ENCODE results near the gene SEC14L5.
A peak's percentile ranks its signal among the peaks of the same experiment; 100 is the strongest.

The SEC14L5 gene

DNA sequence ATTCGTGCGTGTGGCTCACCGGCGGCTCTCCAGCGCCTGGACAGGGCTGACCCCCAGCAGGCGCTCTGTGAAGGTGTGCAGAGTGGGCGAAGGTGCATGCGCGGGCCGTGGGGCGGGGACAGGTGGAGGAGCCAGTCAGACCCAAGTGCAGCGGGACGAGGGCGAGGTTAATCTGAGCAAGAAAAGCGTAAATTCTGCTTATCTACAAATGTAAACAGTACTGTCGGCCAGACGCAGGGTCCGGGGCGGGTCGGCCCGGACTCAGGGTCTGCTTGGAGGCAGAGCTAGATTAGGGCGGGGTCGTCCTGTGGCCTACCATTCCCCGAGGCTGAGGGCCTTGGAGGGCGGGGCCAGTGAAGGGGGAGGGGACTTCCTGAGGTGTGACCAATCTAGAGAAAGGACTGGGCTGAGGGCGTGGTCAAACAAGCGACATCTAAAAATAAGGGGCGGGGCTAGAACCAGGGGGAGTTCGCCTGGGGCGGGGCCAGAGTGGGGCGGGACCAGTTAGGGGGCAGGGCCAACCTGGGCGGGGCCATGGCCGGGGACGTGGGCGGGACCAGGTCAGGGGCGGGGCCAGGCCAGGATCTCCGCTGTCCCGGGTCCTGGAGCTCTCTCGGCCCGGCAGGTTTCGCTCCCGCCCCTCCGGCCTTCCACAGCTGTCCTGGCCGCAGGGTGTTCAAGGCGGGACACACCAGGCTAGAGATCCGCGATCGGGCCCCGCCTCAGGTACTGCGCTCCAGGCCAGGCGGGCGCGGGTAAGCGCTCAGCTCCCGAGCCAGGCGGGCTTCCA, at the start of gene SEC14L5:
Gene SEC14L5 (plus strand): TSS at position 611 of the 790 bp plus-strand sequence. CDS start 994 bp downstream, outside the sequence.
- DNase-seq (ENCODE audit: low read depth in 2 of 2, low spot score in 1 of 2) = peak; percentile 65 to 69

DNA sequence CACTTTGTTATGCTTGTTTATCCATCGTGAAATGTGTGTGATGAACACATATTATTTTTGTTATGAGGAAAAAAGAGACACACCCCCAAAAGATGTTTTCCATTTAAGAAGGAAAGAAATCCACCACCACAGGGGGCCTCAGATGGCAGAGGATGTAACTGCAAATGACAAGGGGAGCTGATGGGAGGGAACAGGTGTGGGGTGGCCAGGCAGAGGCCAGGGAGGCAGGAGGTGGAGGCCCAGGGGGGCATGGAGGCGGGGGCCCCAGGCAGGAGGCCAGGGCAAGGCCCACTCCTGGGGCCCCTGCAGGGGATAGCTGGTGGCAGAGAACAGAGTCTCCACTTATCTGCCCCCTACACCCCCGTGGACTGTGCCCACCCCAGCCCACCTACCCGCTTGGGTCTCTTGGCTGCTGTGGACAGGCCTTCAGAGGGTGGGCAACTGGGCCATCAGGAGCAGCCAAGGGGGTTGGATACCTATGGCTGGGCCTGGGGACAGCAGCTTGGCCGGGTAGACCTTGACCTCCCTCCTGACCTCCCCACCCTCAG, 49.2 kb upstream of the SEC14L5 start:
- DNase-seq (ENCODE audit: low read depth in 2 of 2, low spot score in 1 of 2) = no peak

GRCh38 chr16:4909825-4910224, 48.3 kb upstream of the SEC14L5 start:
- DNase-seq (ENCODE audit: low read depth in 2 of 2, low spot score in 1 of 2) = no peak

- no peak for DNase-seq (ENCODE audit: low read depth in 2 of 2, low spot score in 1 of 2)
Measured at GRCh38 chr16:4910828-4911227, 47.3 kb upstream of the SEC14L5 start.

GRCh38 chr16:4911970-4912386, 46.2 kb upstream of the SEC14L5 start:
- DNase-seq (ENCODE audit: low read depth in 2 of 2, low spot score in 1 of 2) = no peak

GRCh38 chr16:4913130-4913773, 44.9 kb upstream of the SEC14L5 start:
- no peak for DNase-seq (ENCODE audit: low read depth in 2 of 2, low spot score in 1 of 2)

GRCh38 chr16:4913774-4914525, 44.2 kb upstream of the SEC14L5 start:
- DNase-seq (ENCODE audit: low read depth in 2 of 2, low spot score in 1 of 2) = no peak

DNA sequence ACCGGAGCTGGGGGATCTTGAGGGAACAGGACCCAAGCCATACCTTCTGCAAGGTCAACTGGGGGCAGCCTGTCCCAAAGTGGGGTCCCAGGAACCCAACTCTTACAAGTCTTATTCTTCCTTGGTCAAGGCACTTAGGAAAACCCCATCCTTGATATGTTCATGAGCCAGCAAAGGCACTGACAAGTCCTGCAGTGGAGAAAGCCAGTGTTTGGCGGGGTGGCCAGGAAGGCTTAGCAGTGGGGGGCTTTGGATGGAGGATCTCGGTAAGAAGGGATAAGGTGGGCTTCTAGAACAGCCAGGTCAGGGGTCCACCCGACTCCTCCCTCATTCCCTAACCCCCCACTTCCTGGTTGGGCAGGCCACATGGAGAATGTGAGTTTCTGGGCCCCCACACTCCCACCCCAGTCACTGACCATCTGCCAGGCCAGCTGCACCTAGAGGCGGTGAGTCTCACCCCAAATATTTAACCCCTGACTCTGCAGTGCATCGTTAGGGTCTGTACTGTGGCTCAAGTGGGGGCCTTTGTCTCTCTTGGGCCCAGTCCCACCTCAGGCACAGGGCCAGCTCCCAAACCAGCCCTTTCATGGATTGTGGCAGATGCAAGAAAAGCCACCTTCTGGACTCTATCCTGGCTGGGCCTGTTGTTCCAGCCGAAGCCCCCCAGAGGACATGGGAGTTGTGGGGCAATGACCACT, 43.5 kb upstream of the SEC14L5 start:
- no peak for DNase-seq (ENCODE audit: low read depth in 2 of 2, low spot score in 1 of 2)

GRCh38 chr16:4915226-4915761, 42.8 kb upstream of the SEC14L5 start:
- no peak for DNase-seq (ENCODE audit: low read depth in 2 of 2, low spot score in 1 of 2)

DNA sequence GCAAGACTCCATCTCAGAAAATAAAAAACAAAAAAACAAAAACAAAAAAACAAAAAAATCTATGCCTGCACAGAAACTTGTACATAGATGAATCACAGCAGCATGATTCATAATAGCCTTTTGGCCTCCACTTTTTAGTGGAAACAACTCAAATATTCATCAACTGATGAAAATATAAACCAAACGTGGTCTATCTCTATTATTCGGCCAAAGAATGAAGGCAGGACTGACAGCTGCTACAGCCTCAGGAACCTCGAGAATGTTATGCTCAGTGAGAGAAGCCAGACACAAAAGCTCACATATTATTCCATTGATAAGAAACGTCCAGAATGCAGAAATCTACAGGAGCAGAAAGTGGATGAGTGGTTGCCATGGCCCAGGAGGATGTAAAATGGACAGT, 41.0 kb upstream of the SEC14L5 start:
- no peak for DNase-seq (ENCODE audit: low read depth in 2 of 2, low spot score in 1 of 2)

GRCh38 chr16:4918781-4919251, 39.3 kb upstream of the SEC14L5 start:
- no peak for DNase-seq (ENCODE audit: low read depth in 2 of 2, low spot score in 1 of 2)

DNA sequence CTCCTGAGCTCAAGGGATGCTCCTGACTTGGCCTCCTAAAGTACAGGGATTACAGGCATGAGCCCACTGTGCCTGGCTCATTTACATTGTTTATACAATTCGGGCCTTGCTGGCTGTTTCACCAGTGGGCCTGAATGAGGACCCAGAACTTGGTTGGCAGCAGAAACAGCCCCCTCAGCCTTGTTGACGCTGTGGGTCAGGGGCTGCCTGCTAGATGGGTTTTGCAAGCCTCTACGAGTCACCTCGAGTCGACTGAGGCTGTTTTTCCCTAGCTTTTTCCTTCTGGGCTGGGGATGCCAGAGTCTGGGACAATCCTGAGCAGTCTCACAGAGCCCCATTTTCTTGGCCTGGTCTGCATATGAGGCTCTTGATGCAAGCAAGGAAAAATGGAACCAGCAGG, 37.3 kb upstream of the SEC14L5 start:
- DNase-seq (ENCODE audit: low read depth in 2 of 2, low spot score in 1 of 2) = no peak

DNA sequence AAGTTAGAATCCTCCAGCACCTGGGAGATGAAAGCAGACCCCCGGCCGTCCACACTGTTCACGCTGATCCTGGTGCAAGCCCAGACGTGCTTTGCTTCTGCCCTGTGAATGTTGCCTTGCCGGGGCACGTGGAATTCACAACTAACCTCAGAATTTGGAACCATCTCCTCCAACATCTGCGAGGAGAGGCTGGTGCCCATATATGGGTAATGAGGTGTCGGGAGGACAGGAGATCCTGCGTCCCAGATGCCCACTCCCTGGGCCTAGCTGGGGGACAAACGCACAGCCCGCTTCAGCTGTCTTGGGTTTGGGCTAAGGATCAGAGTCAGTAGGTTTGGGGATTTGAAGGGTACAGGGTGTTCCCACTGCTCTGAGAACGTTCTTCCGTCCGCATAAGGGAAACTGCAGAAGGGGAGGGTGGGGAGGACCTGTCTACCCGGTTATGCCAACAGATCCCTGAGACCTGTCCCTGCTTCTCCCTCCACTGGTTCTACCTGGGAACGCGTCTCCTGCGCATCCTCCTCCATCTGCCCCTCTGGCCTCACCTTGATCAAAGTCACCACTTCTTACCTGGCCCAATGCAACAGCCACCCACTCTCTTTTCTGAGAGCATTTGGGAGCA, 35.3 kb upstream of the SEC14L5 start:
- no peak for DNase-seq (ENCODE audit: low read depth in 2 of 2, low spot score in 1 of 2)

GRCh38 chr16:4923853-4924252, 34.3 kb upstream of the SEC14L5 start:
- no peak for DNase-seq (ENCODE audit: low read depth in 2 of 2, low spot score in 1 of 2)

- no peak for DNase-seq (ENCODE audit: low read depth in 2 of 2, low spot score in 1 of 2)
Measured at GRCh38 chr16:4924593-4925292, 33.4 kb upstream of the SEC14L5 start.

- no peak for DNase-seq (ENCODE audit: low read depth in 2 of 2, low spot score in 1 of 2)
Measured at GRCh38 chr16:4925293-4925607, 32.9 kb upstream of the SEC14L5 start.

- DNase-seq (ENCODE audit: low read depth in 2 of 2, low spot score in 1 of 2) = no peak
Measured at GRCh38 chr16:4925791-4926190, 32.3 kb upstream of the SEC14L5 start.

DNA sequence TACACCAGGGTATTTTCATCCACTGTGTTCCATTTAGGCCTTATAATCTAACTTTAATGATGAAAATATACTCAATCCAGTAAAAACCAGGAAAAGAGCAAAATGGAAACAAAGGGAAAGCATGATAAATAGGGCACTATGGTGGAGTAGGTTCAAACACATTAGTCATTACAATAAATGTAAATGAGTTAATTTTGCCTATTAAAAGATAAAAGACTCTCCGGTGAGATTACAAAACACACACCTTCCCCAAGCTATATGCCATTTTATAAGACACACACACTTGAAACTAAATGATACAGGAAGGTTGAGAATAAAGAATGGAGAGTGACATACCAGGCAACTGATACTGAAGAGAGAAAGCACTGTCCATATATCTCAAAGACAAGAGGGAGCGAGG, 31.2 kb upstream of the SEC14L5 start:
- no peak for DNase-seq (ENCODE audit: low read depth in 2 of 2, low spot score in 1 of 2)

GRCh38 chr16:4927661-4928060, 30.5 kb upstream of the SEC14L5 start:
- DNase-seq (ENCODE audit: low read depth in 2 of 2, low spot score in 1 of 2) = no peak

- DNase-seq (ENCODE audit: low read depth in 2 of 2, low spot score in 1 of 2) = no peak
Measured at GRCh38 chr16:4928227-4928626, 29.9 kb upstream of the SEC14L5 start.

Measured in stimulated activated CD8-positive, alpha-beta memory T cell treated with anti-CD3 and anti-CD28 coated beads, Interleukin-4, amount 100 ng/mL, for 4 hours (primary cell).